IMR-90 (cell line): ENCODE results near the gene NUP93. TPM values are rescaled to one million over a fixed set of nuclear protein-coding genes. Genes with fewer than 3 reads are reported as not detected.

ENCODE experiments used
- ATAC-seq: fragments of 200-7000 bp; cut with Tn5 transposase; 2 replicates; pipeline ENCODE4 v1.9.1; 2020; ENCODE audit warnings: low read depth, mild to moderate bottlenecking, moderate library complexity
- BruUV-seq: library from RNA; stranded (reverse); fragments of 400-500 nt; replicated peaks from 2 replicates; lab custom pipeline; 2021; lab: Mats Ljungman, UMichigan
- CTCF ChIA-PET: fragments of 300-600 bp; formaldehyde crosslinking; extraction: SDS; loops from one replicate; lab custom pipeline; 2021; ENCODE audit warnings: antibody characterized with exemption; lab: Yijun Ruan, JAX
- POLR2A ChIA-PET: fragments of 300-600 bp; sonication (Branson Sonifier 250); formaldehyde crosslinking; loops from one replicate; lab custom pipeline; 2022; ENCODE audit warnings: antibody characterized with exemption; ENCODE audit not compliant: unreplicated experiment; lab: Charles Lee
- DNase-seq: peaks from one replicate; pipeline ENCODE4 v3.0.0; 2013
- H2AFZ ChIP-seq: replicated peaks from 2 replicates; pipeline ENCODE3; 2013; ENCODE audit warnings: low read length, mild to moderate bottlenecking; ENCODE audit not compliant: poor library complexity
- H2AK5ac ChIP-seq: 2 replicates; pipeline ENCODE4 v1.6.1; 2013; ENCODE audit warnings: low read depth, low read length, inconsistent platforms
- H2AK9ac ChIP-seq: replicated peaks from 2 replicates; pipeline ENCODE3; 2013; ENCODE audit warnings: mild to moderate bottlenecking, low read depth, low read length, moderate library complexity; ENCODE audit not compliant: poor library complexity
- H2BK120ac ChIP-seq: 2 replicates; pipeline ENCODE4 v1.6.1; 2013; ENCODE audit warnings: low read depth, low read length, inconsistent platforms
- H2BK15ac ChIP-seq: 3 replicates; pipeline ENCODE4 v1.6.1; 2013; ENCODE audit warnings: low read depth, low read length, inconsistent platforms
- H2BK20ac ChIP-seq: 2 replicates; pipeline ENCODE4 v1.6.1; 2013; ENCODE audit warnings: low read depth, mild to moderate bottlenecking, inconsistent platforms, low read length, moderate library complexity
- H2BK5ac ChIP-seq: 2 replicates; pipeline ENCODE4 v1.6.1; 2013; ENCODE audit warnings: mild to moderate bottlenecking, low read depth, low read length, inconsistent platforms; ENCODE audit not compliant: poor library complexity, severe bottlenecking
- H3K14ac ChIP-seq: replicated peaks from 2 replicates; pipeline ENCODE4 v1.6.1; 2013; ENCODE audit warnings: low read depth, low read length, inconsistent platforms
- H3K18ac ChIP-seq: 2 replicates; pipeline ENCODE4 v1.6.1; 2013; ENCODE audit warnings: low read depth, low read length, control low read depth
- H3K23ac ChIP-seq: 2 replicates; pipeline ENCODE4 v1.6.1; 2013; ENCODE audit warnings: low read depth, low read length, inconsistent platforms
- H3K27ac ChIP-seq: 2 replicates; pipeline ENCODE4 v1.5.1; 2013; ENCODE audit warnings: mild to moderate bottlenecking, control low read depth, low read length; ENCODE audit not compliant: insufficient read depth
- H3K27me3 ChIP-seq: 2 replicates; pipeline ENCODE4 v1.6.1; 2013; ENCODE audit warnings: low read length; ENCODE audit not compliant: control insufficient read depth, insufficient read depth
- H3K36me3 ChIP-seq: 2 replicates; pipeline ENCODE4 v1.6.1; 2013; ENCODE audit warnings: low read length, mixed read lengths; ENCODE audit not compliant: control insufficient read depth, insufficient read depth
- H3K4ac ChIP-seq: 2 replicates; pipeline ENCODE4 v1.6.1; 2013; ENCODE audit warnings: low read depth, low read length, inconsistent platforms
- H3K4me1 ChIP-seq: 2 replicates; pipeline ENCODE4 v1.6.1; 2013; ENCODE audit warnings: low read length, mixed read lengths; ENCODE audit not compliant: control insufficient read depth, insufficient read depth
- H3K4me2 ChIP-seq: 2 replicates; pipeline ENCODE4 v1.6.1; 2013; ENCODE audit warnings: low read depth, mild to moderate bottlenecking, control low read depth, low read length, moderate library complexity
- H3K4me3 ChIP-seq: 2 replicates; pipeline ENCODE4 v1.5.1; 2013; ENCODE audit warnings: low read depth, mild to moderate bottlenecking, control low read depth, low read length, moderate library complexity; ENCODE audit not compliant: insufficient read depth
- H3K56ac ChIP-seq: 2 replicates; pipeline ENCODE4 v1.6.1; 2013; ENCODE audit warnings: low read length, inconsistent platforms; ENCODE audit not compliant: insufficient read depth; ENCODE audit errors: extremely low read depth
- H3K79me1 ChIP-seq, 2 experiments: 2 replicates each; pipeline ENCODE4 v1.6.1; 2013; ENCODE audit warnings: low read length in 2 of 2, inconsistent platforms in 1 of 2, low read depth in 1 of 2
- H3K9ac ChIP-seq: 2 replicates; pipeline ENCODE4 v1.6.1; 2013; ENCODE audit warnings: low read depth, low read length, control low read depth
- H3K9me1 ChIP-seq: 2 replicates; pipeline ENCODE4 v1.6.1; 2013; ENCODE audit warnings: low read length, inconsistent platforms; ENCODE audit not compliant: insufficient read depth
- H3K9me3 ChIP-seq: 2 replicates; pipeline ENCODE4 v1.6.1; 2013; ENCODE audit warnings: low read length; ENCODE audit not compliant: control insufficient read depth, insufficient read depth
- H4K20me1 ChIP-seq: 2 replicates; pipeline ENCODE4 v1.6.1; 2013; ENCODE audit warnings: low read length, inconsistent platforms; ENCODE audit not compliant: insufficient read depth
- H4K5ac ChIP-seq: 2 replicates; pipeline ENCODE4 v1.6.1; 2013; ENCODE audit warnings: mild to moderate bottlenecking, low read depth, low read length, control low read depth
- H4K8ac ChIP-seq, 2 experiments: 2 replicates each; pipeline ENCODE4 v1.6.1; 2013; ENCODE audit warnings: low read depth in 2 of 2, low read length in 2 of 2, control low read depth in 1 of 2, inconsistent platforms in 1 of 2
- H4K91ac ChIP-seq: 2 replicates; pipeline ENCODE4 v1.6.1; 2013; ENCODE audit warnings: low read depth, low read length, inconsistent platforms; ENCODE audit not compliant: insufficient read depth
- BHLHE40 ChIP-seq: fragments of 150-350 bp; IDR thresholded peaks from 2 replicates; pipeline ENCODE4 v1.6.1; 2016; ENCODE audit warnings: mild to moderate bottlenecking, low read depth, low read length
- CEBPB ChIP-seq: IDR thresholded peaks from 2 replicates; pipeline ENCODE4 v1.6.1; 2012; ENCODE audit warnings: low read depth, low read length, improper control_type of control experiment
- CHD1 ChIP-seq: IDR thresholded peaks from 2 replicates; pipeline ENCODE4 v1.6.1; 2012; ENCODE audit warnings: low read depth, low read length, improper control_type of control experiment
- FOS ChIP-seq: fragments of 150-350 bp; IDR thresholded peaks from 2 replicates; pipeline ENCODE4 v1.6.1; 2016; ENCODE audit warnings: low read depth, low read length
- MAFK ChIP-seq: IDR thresholded peaks from 2 replicates; pipeline ENCODE4 v1.6.1; 2012; ENCODE audit warnings: low read depth, low read length, improper control_type of control experiment
- MAZ ChIP-seq: IDR thresholded peaks from 2 replicates; pipeline ENCODE4 v1.6.1; 2012; ENCODE audit warnings: low read depth, mild to moderate bottlenecking, low read length, improper control_type of control experiment, moderate library complexity, borderline replicate concordance
- MXI1 ChIP-seq: IDR thresholded peaks from 2 replicates; pipeline ENCODE4 v1.6.1; 2012; ENCODE audit warnings: low read depth, mild to moderate bottlenecking, low read length, moderate library complexity, borderline replicate concordance
- NFE2L2 ChIP-seq: fragments of 150-350 bp; IDR thresholded peaks from 2 replicates; pipeline ENCODE4 v1.6.1; 2016; ENCODE audit warnings: low read depth, mild to moderate bottlenecking, low read length
- POLR2A ChIP-seq: IDR thresholded peaks from 2 replicates; pipeline ENCODE4 v1.6.1; 2012; ENCODE audit warnings: mild to moderate bottlenecking, low read depth, low read length
- RAD21 ChIP-seq: IDR thresholded peaks from 2 replicates; pipeline ENCODE4 v1.6.1; 2012; ENCODE audit warnings: low read length, improper control_type of control experiment
- RCOR1 ChIP-seq: IDR thresholded peaks from 2 replicates; pipeline ENCODE4 v1.6.1; 2012; ENCODE audit warnings: mild to moderate bottlenecking, low read length, improper control_type of control experiment; ENCODE audit not compliant: insufficient replicate concordance
- RFX5 ChIP-seq: IDR thresholded peaks from 2 replicates; pipeline ENCODE4 v1.8.0; 2012; ENCODE audit warnings: low read depth, mild to moderate bottlenecking, low read length, moderate library complexity
- SMC3 ChIP-seq: fragments of 150-350 bp; IDR thresholded peaks from 2 replicates; pipeline ENCODE4 v1.6.1; 2016; ENCODE audit warnings: low read depth, mild to moderate bottlenecking, antibody characterized with exemption, low read length, moderate library complexity
- WGBS, 2 experiments: methylation state at CpG; one replicate each; pipeline versions ENCODE4 v1.1.5 to v1.1.7; 2013; ENCODE audit warnings: missing lambda C conversion rate in 2 of 2; ENCODE audit not compliant: insufficient read length in 1 of 2; ENCODE audit errors: extremely low coverage in 2 of 2; 5-methylcytosine and 5-hydroxymethylcytosine counted together
- dilution Hi-C: fragments of 300-500 bp; cut with HindIII; formaldehyde crosslinking; loops from one replicate; pipeline ENCODE4 v1.14.3; 2018; ENCODE audit warnings: low sequenced_read_pairs; ENCODE audit not compliant: unreplicated experiment
- in situ Hi-C: fragments of 300-500 bp; cut with MboI; formaldehyde crosslinking; loops from 3 replicates; pipeline ENCODE4 v1.14.3; 2019; ENCODE audit warnings: low sequenced_read_pairs, inconsistent platforms, mixed read lengths
- intact Hi-C: fragments of 100-400 bp; cut with micrococcal nuclease; formaldehyde crosslinking; loops from 2 replicates; pipeline ENCODE4 v1.10.0; 2022
- polyA plus RNA-seq, 3 experiments: library from polyadenylated mRNA; depleted of rRNA; stranded (reverse); fragments of >200 nt; gene quantifications; 2 replicates each; pipeline ENCODE4 v1.2.3, GENCODE V29; 2012; ENCODE audit warnings: low replicate concordance in 1 of 3
- total RNA-seq: library from RNA; depleted of rRNA; stranded (reverse); fragments of >200 nt; gene quantifications from 2 replicates; pipeline ENCODE4 v1.2.3, GENCODE V29; 2012
- TF ChIP-seq, protein P1 (sequence below): fragments of 150-350 bp; IDR thresholded peaks from 2 replicates; pipeline ENCODE4 v1.6.1; 2016; ENCODE audit warnings: low read depth, mild to moderate bottlenecking, low read length, moderate library complexity, borderline replicate concordance
- TF ChIP-seq, protein P2 (sequence below): fragments of 150-350 bp; IDR thresholded peaks from 2 replicates; pipeline ENCODE4 v1.6.1; 2017; ENCODE audit warnings: mild to moderate bottlenecking, antibody characterized with exemption, low read length, low read depth
- TF ChIP-seq, protein P3 (sequence below): conservative IDR thresholded peaks from 2 replicates; pipeline ENCODE4 v1.5.1; 2012; ENCODE audit warnings: mild to moderate bottlenecking, low read depth, low read length, improper control_type of control experiment

The NUP93 gene
- total and polyA plus RNA-seq, 2 of the 4 experiments (the other 2 are of a cell fraction), result 54.6 to 72.6 TPM

DNA sequence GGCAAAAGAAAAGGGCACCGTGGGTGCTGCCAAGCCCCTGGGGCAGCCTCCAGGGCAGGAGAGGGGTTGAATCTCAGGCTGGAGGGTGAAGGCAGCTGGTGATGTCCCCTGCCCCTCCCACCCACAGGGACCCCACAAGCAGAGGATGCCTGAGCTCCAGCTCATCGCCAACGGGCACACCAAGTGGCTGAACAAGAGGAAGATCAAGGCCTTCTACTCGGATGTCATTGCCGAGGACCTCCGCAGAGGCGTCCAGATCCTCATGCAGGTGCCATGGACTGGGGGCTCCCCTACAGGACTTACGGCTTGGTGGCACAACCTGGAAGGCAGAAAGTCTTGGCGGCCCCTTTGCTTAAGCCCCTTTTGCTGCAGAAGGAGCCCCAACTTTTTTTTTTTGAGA is 156.9 kb downstream of the NUP93 start:
- Histone ChIP-seq H2BK120ac (no peak overlapping the region), H3K18ac (no peak overlapping the region), H3K27ac (no peak overlapping the region), H3K14ac (no peak overlapping the region), H3K23ac (no peak overlapping the region), H3K9me3 (no peaks in the 10 kb centered on the region), H3K27me3 (peaks cover 16% of the 10 kb centered on the region), H2BK20ac (no peak overlapping the region), H3K4me2 (no peak overlapping the region), H3K9ac (no peak overlapping the region), H3K79me1 (no peaks in the 10 kb centered on the region), H2AFZ (no peak overlapping the region), H4K20me1 (no peaks in the 10 kb centered on the region), H2BK15ac (no peak overlapping the region), H3K36me3 (no peaks in the 10 kb centered on the region), H3K56ac (no peak overlapping the region), H3K4ac (no peak overlapping the region), H3K9me1 (no peaks in the 10 kb centered on the region), H4K91ac (no peak overlapping the region), H4K8ac (no peak overlapping the region), H2AK5ac (no peak overlapping the region), H4K5ac (no peak overlapping the region), H2AK9ac (no peak overlapping the region), H3K4me1 (no peaks in the 10 kb centered on the region), H3K4me3 (no peak overlapping the region), H2BK5ac (no peak overlapping the region)
- POLR2A ChIA-PET, result no interaction called here
- no peak for ATAC-seq
- 100% methylated on average over 1 of the region's 9 CpGs; no CpG with 5 or more reads in 1 of the 2 experiments for WGBS, 2 experiments
- DNase-seq, result no peak
- CTCF ChIA-PET, result no interaction called here
- intact Hi-C loops (no loop called here), dilution Hi-C loops (no loop called here), in situ Hi-C loops (no loop called here)
- TF ChIP-seq MAZ (no peak), CEBPB (no peak), RAD21 (no peak), CHD1 (no peak), MAFK (no peak), MXI1 (no peak), POLR2A (no peak), SMC3 (no peak), RFX5 (no peak), FOS (no peak), RCOR1 (no peak), NFE2L2 (no peak), BHLHE40 (no peak)
- TF ChIP-seq, protein P1, sequence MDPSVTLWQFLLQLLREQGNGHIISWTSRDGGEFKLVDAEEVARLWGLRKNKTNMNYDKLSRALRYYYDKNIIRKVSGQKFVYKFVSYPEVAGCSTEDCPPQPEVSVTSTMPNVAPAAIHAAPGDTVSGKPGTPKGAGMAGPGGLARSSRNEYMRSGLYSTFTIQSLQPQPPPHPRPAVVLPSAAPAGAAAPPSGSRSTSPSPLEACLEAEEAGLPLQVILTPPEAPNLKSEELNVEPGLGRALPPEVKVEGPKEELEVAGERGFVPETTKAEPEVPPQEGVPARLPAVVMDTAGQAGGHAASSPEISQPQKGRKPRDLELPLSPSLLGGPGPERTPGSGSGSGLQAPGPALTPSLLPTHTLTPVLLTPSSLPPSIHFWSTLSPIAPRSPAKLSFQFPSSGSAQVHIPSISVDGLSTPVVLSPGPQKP, result no peak
- TF ChIP-seq, protein P2, sequence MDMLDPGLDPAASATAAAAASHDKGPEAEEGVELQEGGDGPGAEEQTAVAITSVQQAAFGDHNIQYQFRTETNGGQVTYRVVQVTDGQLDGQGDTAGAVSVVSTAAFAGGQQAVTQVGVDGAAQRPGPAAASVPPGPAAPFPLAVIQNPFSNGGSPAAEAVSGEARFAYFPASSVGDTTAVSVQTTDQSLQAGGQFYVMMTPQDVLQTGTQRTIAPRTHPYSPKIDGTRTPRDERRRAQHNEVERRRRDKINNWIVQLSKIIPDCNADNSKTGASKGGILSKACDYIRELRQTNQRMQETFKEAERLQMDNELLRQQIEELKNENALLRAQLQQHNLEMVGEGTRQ, result no peak
- TF ChIP-seq, protein P3, sequence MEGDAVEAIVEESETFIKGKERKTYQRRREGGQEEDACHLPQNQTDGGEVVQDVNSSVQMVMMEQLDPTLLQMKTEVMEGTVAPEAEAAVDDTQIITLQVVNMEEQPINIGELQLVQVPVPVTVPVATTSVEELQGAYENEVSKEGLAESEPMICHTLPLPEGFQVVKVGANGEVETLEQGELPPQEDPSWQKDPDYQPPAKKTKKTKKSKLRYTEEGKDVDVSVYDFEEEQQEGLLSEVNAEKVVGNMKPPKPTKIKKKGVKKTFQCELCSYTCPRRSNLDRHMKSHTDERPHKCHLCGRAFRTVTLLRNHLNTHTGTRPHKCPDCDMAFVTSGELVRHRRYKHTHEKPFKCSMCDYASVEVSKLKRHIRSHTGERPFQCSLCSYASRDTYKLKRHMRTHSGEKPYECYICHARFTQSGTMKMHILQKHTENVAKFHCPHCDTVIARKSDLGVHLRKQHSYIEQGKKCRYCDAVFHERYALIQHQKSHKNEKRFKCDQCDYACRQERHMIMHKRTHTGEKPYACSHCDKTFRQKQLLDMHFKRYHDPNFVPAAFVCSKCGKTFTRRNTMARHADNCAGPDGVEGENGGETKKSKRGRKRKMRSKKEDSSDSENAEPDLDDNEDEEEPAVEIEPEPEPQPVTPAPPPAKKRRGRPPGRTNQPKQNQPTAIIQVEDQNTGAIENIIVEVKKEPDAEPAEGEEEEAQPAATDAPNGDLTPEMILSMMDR, result no peak
- BruUV-seq, result no TSS peak
